ENCODE data around the gene ADISSP.

Gene ADISSP

DNA sequence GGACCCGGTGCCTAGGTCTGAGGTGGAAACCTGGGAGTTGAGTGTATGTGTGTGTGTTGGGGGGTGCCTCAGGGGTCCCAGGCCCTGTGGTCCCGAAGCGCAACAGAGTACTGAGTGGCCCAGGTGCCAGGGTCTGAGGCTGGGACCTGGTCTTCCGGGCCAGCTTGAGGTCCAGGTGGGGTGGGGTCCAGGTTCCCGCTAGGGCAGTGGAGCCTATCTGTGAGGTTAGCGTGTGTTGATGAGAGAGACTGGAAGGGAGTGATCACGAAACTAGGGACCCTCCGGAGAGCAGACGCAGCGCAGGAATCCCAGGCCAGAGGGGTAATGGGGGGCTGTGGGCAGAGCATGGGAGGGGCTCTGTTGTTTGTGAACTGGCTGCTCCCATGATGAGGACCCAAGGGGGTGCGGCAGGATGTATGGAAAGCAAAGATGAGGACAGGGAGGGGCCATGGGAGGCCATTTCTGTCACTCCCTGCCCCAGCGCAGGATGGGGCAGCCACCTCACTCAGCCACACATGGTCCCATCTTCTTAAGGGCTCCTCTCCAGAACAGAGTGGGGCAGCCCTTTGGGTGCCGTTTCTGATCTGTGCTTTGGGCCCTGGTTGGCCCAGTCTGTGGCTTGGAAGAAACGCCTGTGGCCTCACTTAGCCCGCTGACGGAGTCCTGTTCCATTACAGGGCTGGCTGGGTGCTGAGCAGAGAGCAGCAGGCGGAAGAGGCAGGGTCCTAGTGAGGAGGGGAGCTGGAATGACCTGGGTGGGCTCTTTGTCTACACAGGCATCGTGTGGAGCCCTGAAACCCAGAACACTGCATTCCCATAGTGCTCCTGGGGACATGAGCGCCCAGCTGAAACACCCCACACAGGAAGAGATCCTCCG is 34.2 kb downstream of the ADISSP start:
- H3K27me3 Mint-ChIP-seq = peaks cover 42% of the 10 kb centered on the region
- no peaks in the 10 kb centered on the region for H3K9me3 Mint-ChIP-seq
- no peaks in the 10 kb centered on the region for H3K4me1 Mint-ChIP-seq (ENCODE audit: low read depth)
- no peak overlapping the region for H3K4me3 Mint-ChIP-seq
- no peaks in the 10 kb centered on the region for H3K36me3 Mint-ChIP-seq (ENCODE audit: low read depth)
- no peak for DNase-seq
- no peak overlapping the region for H3K27ac Mint-ChIP-seq

GRCh38 chr20:3732327-3733118 is 35.0 kb downstream of the ADISSP start, which contains the start of gene HSPA12B:
HSPA12B (plus strand) TSS chr20:3732685; CDS start chr20:3738675, 5,990 bp downstream.
- Mint-ChIP-seq H3K4me3 (no peak within 1 kb of the TSS), H3K9me3 (no peaks in the 10 kb centered on the region), H3K36me3 (ENCODE audit: low read depth) (no peaks in the 10 kb centered on the region), H3K4me1 (ENCODE audit: low read depth) (no peaks in the 10 kb centered on the region), H3K27me3 (peaks cover 51% of the 10 kb centered on the region), H3K27ac (no peak within 1 kb of the TSS)
- no peak for DNase-seq

DNA sequence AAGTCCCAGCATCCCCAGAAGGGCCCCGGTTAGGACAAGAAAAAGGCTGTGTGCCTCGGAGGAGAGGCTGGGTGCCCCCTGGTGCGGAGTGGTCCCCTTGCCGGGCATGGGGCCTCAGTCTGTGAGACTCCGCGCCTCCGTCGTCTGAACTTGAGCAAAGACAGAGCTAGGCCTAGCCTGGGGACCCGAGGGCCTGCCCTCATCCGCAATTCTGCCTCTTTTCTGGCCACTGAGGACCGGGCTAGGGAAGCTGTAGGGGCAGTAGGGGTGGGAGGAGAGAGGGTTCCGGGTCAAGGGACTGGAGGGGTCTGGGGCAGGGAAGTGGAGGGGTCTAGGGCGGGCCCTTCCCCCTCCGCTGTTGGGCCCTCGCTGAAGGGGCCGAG is 35.6 kb downstream of the ADISSP start:
- Mint-ChIP-seq H3K27me3 (peaks cover 57% of the 10 kb centered on the region), H3K36me3 (ENCODE audit: low read depth) (no peaks in the 10 kb centered on the region), H3K9me3 (no peaks in the 10 kb centered on the region), H3K27ac (no peak overlapping the region), H3K4me3 (no peak overlapping the region), H3K4me1 (ENCODE audit: low read depth) (no peaks in the 10 kb centered on the region)
- DNase-seq = no peak

DNA sequence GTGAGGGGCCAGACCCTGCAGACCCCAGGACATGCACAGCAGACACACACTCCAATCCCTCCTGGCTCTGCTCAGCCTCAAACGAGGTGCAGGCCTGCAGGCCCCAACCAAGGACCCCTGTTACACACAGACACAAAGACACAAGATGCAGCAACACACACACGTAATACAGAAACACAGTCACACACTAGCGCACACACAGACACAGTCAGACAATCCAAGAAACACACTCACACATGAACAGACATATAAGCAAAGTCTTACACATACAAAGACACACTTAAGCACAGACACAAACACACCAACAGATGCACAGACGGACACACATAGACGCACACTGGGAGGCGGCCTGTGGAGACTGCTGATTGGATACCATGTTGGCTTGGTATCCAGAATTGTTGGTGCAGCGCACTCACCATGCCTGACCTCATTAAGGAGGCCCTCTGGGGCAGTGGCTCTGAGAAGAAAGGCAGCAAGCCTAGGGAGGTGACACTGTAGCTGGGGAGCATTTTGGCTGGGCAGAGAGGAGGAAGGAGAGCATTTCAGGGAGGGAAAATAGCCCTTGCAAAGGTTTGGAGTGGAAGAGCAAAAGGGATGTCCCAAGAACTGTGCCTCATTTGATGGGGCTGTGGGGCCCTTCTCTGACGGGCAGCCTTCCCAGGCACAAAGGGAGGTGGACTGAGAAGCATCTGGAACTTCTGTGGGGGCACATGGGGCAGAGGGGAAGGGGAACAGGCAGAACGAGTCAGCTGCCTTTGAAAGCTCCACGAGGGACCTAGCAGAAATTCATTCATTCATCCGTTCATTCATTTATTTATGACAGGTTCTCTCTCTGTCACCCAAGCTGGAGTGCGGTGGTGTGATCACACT is 36.5 kb downstream of the ADISSP start:
- Mint-ChIP-seq H3K27ac (no peak overlapping the region), H3K4me3 (no peak overlapping the region), H3K36me3 (ENCODE audit: low read depth) (no peaks in the 10 kb centered on the region), H3K9me3 (no peaks in the 10 kb centered on the region), H3K4me1 (ENCODE audit: low read depth) (no peaks in the 10 kb centered on the region), H3K27me3 (peaks cover 59% of the 10 kb centered on the region)
- DNase-seq = no peak

DNA sequence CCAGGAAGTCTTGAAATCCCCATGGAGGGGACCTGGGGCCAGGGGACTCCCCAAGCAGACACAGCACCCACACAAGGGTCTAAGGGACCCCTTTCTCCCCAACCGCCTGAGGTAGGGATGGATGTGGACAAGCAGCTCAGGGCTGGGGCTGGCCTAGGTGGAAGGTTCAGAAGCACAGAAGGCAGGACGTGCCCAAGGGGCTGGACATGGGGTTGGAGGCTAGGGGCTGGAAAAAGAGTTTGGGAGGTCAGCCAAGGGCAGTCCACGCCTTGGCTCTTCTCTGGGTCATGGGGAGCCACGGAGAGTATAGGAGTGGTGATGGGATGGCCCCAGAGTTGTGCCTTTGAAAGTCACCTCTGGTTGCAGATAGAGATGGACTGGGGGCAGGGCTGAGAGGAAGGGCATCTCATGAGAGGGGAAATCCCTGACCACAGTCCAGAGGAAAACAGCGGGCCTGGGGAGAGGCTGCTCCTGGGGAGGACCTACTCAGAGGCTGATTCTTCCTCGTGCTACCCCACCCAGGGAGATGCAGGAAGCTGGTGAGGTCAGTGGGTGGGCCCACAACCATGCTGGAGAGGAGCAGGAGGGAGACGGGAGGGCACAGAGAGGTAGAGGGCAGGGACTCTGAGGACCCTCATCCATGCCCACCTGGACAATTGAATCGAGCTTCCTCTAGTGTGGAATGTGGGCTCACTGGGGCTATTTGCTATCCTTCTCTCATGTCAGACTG is 37.6 kb downstream of the ADISSP start:
- no peaks in the 10 kb centered on the region for H3K9me3 Mint-ChIP-seq
- H3K4me1 Mint-ChIP-seq (ENCODE audit: low read depth) = no peaks in the 10 kb centered on the region
- H3K36me3 Mint-ChIP-seq (ENCODE audit: low read depth) = no peaks in the 10 kb centered on the region
- no peak overlapping the region for H3K4me3 Mint-ChIP-seq
- no peak overlapping the region for H3K27ac Mint-ChIP-seq
- peaks cover 63% of the 10 kb centered on the region for H3K27me3 Mint-ChIP-seq
- no peak for DNase-seq

DNA sequence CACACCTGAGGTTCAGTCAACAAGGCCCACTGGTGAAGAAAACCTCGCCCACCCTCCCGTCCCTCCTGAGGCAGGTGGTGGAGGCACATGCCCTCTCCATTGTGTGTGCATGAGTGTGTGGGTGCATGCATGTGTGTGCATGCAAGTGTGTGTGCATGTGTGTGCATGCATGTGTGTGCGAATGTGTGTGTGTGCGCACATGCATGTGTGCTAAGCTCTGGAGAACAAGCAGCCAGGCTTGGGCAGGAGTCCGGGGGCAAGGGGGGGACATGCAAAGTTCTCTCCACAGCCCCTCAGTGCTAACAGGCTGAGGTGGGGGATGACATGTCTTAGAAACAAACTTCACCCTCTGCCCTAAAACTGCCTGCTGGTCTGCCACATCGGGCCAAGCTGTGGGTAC is 38.2 kb downstream of the ADISSP start:
- Mint-ChIP-seq H3K27me3 (peaks cover 68% of the 10 kb centered on the region), H3K9me3 (no peaks in the 10 kb centered on the region), H3K27ac (no peak overlapping the region), H3K4me1 (ENCODE audit: low read depth) (no peaks in the 10 kb centered on the region), H3K36me3 (ENCODE audit: low read depth) (no peaks in the 10 kb centered on the region), H3K4me3 (no peak overlapping the region)
- DNase-seq = no peak

DNA sequence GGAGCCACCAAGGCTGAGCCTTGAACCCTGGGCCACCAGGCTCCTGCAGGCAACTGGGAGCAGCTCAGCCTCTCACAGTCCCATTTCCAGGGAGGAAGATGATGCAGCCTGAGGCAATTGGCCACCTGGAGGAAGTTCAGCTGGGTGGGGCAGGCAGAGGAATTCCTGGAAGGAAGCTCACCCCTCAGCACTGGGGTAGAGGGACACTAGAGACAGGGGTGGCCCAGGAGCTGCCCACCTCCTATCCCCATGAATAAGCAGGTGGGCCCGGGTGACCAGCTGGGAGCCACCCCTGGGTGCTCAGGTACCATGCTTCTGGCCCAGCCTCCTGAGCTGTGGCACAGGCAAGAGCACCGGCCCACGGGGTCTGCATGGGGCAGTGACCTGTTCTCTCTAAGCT is 38.7 kb downstream of the ADISSP start:
- Mint-ChIP-seq H3K9me3 (no peaks in the 10 kb centered on the region), H3K36me3 (ENCODE audit: low read depth) (no peaks in the 10 kb centered on the region), H3K27me3 (peaks cover 68% of the 10 kb centered on the region), H3K27ac (no peak overlapping the region), H3K4me1 (ENCODE audit: low read depth) (no peaks in the 10 kb centered on the region), H3K4me3 (no peak overlapping the region)
- no peak for DNase-seq

- H3K4me1 Mint-ChIP-seq (ENCODE audit: low read depth) = no peaks in the 10 kb centered on the region
- H3K4me3 Mint-ChIP-seq = no peak overlapping the region
- H3K27ac Mint-ChIP-seq = no peak overlapping the region
- no peaks in the 10 kb centered on the region for H3K9me3 Mint-ChIP-seq
- H3K36me3 Mint-ChIP-seq (ENCODE audit: low read depth) = no peaks in the 10 kb centered on the region
- DNase-seq = no peak
- H3K27me3 Mint-ChIP-seq = peaks cover 64% of the 10 kb centered on the region
Observed at GRCh38 chr20:3728354-3728753, 39.2 kb downstream of the ADISSP start.

GRCh38 chr20:3727401-3728021 is 40.0 kb downstream of the ADISSP start:
- no peaks in the 10 kb centered on the region for H3K4me1 Mint-ChIP-seq (ENCODE audit: low read depth)
- H3K36me3 Mint-ChIP-seq (ENCODE audit: low read depth) = no peaks in the 10 kb centered on the region
- no peak overlapping the region for H3K27ac Mint-ChIP-seq
- peaks cover 62% of the 10 kb centered on the region for H3K27me3 Mint-ChIP-seq
- DNase-seq = no peak
- no peaks in the 10 kb centered on the region for H3K9me3 Mint-ChIP-seq
- H3K4me3 Mint-ChIP-seq = no peak overlapping the region

- H3K27ac Mint-ChIP-seq = no peak overlapping the region
- H3K4me1 Mint-ChIP-seq (ENCODE audit: low read depth) = peaks cover 3% of the 10 kb centered on the region
- no peaks in the 10 kb centered on the region for H3K9me3 Mint-ChIP-seq
- H3K27me3 Mint-ChIP-seq = peaks cover 57% of the 10 kb centered on the region
- H3K36me3 Mint-ChIP-seq (ENCODE audit: low read depth) = no peaks in the 10 kb centered on the region
- H3K4me3 Mint-ChIP-seq = no peak overlapping the region
- no peak for DNase-seq
Observed at GRCh38 chr20:3724356-3724755, 43.2 kb downstream of the ADISSP start.

DNA sequence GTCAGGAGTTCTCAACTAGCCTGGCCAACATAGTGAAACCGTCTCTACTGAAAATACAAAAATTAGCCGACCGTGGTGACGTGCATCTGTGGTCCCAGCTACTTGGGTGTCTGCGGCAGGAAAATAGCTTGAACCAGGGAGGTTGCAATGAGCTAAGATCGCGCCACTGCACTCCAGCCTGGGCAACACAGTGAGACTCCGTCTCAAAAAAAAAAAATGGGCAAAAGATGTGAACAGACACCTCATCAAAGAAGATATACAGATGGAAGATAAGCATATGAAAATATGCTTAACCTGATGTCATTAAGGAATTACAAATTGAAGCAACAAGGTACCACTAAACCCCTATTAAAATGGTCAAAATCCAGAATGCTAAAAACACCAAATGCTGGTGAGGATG is 44.3 kb downstream of the ADISSP start:
- no peaks in the 10 kb centered on the region for H3K36me3 Mint-ChIP-seq (ENCODE audit: low read depth)
- H3K9me3 Mint-ChIP-seq = no peaks in the 10 kb centered on the region
- H3K27ac Mint-ChIP-seq = no peak overlapping the region
- peaks cover 53% of the 10 kb centered on the region for H3K27me3 Mint-ChIP-seq
- H3K4me3 Mint-ChIP-seq = no peak overlapping the region
- peaks cover 3% of the 10 kb centered on the region for H3K4me1 Mint-ChIP-seq (ENCODE audit: low read depth)
- DNase-seq = no peak

DNA sequence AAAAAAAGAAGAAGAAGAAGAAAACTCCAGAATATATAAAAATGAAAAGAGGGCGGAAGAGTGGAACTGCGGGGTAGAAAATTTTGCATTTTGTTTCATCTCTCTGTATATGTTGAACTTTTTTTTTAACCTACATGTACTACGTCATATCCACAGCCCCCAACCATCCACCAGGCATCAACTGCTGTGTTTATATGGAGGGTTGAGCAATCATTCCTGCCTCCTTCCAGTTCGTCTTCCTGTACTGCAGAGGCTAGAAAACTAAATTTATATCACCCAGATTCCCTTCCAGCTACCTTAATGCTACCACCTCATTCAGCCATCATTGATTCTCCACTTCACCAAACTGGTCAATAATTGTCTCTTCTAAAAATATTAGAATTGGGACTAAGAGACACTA is 45.6 kb downstream of the ADISSP start:
- Mint-ChIP-seq H3K27ac (no peak overlapping the region), H3K4me3 (no peak overlapping the region), H3K9me3 (no peaks in the 10 kb centered on the region), H3K27me3 (peaks cover 46% of the 10 kb centered on the region), H3K4me1 (ENCODE audit: low read depth) (peaks cover 3% of the 10 kb centered on the region), H3K36me3 (ENCODE audit: low read depth) (no peaks in the 10 kb centered on the region)
- no peak for DNase-seq

- H3K27ac Mint-ChIP-seq = no peak overlapping the region
- H3K36me3 Mint-ChIP-seq (ENCODE audit: low read depth) = no peaks in the 10 kb centered on the region
- H3K4me3 Mint-ChIP-seq = no peak overlapping the region
- peaks cover 3% of the 10 kb centered on the region for H3K4me1 Mint-ChIP-seq (ENCODE audit: low read depth)
- H3K9me3 Mint-ChIP-seq = no peaks in the 10 kb centered on the region
- DNase-seq = no peak
- H3K27me3 Mint-ChIP-seq = peaks cover 40% of the 10 kb centered on the region
Observed at GRCh38 chr20:3720626-3721025, 46.9 kb downstream of the ADISSP start.

Data from activated T-cell treated with anti-CD3 and anti-CD28 coated beads, Interleukin-2, amount 50 U/mL, for 24 hours (primary cell).